ENCODE results near the gene FANCM.
"Not testable (repeated sequence)": the region's sequence is repeated elsewhere in the genome, so short reads cannot be mapped to it uniquely, and the experiment has no call there.

Gene FANCM

DNA sequence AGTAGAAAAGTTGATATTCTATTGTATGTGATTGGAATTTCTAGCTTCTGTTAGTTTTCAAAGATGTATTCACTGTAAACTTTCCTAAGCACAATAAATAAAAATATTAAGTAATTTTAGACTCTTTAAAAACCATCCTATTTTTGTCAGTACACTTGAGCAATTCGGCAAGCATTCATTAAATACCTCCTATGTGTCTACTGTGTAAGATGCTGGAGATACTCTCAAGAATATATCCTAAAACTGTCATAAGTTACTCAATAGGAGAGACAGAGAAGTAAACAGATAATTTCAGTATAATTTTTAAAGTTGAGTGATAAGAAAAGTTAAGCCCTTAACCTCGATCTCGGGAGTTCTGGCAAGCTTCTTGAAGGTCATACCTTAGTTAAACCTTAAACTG lies 46.1 kb downstream of the FANCM start:
- H3K27me3 Mint-ChIP-seq (ENCODE audit: low read depth), result no peaks in the 10 kb centered on the region
- H3K27ac Mint-ChIP-seq, result no peak overlapping the region
- H3K36me3 Mint-ChIP-seq (ENCODE audit: low read depth), result peaks cover 10% of the 10 kb centered on the region
- no peaks in the 10 kb centered on the region for H3K9me3 Mint-ChIP-seq
- no peak overlapping the region for H3K4me3 Mint-ChIP-seq
- H3K4me1 Mint-ChIP-seq (ENCODE audit: low read depth), result no peaks in the 10 kb centered on the region

DNA sequence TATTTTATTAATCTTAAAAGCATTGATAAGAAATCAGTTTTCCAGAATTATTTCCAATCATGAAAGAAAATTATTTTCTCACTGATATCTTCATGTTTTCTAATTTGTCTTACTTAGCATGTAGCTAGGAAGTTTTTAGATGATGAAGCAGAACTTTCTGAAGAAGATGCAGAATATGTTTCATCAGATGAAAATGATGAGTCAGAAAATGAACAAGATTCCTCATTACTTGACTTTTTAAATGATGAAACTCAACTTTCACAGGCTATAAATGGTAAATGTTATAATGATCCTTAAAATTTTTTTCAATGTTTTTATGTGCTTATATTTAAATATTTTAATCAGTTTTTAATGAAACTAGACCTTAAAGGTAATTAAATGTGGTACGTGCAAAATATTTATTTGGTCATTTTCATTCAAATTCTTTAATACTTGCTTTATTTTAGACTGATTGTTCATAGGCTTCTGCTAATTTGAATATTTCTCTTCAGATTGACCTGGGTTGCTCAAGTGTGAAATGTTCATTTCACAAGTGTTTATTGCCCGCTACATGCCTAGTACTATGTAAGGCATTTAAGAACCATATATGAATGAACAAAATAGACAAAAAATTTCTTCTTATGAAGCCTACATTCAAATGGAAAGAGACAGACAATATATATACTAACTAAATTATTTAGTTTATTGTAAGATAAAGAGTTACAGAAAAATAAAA lies 49.5 kb downstream of the FANCM start:
- Mint-ChIP-seq H3K27me3 (ENCODE audit: low read depth) (no peaks in the 10 kb centered on the region), H3K4me3 (no peak overlapping the region)

DNA sequence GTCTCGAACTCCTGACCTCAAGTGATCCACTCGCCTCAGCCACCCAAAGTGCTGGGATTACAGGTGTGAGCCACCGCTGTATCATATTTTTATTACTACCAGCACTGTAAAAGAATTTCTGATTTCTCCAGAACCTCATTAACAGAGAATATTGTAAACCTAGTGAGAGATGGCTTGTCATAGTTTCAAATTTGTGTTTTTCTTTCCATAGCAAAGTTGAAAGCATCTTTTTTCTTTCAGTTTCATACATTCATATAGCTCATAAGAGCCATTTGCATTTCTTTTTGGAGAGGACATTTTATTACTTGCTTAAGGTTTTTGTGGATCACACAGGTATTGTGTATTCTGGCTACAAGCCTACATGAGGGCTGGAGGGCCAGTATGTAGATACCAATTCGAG lies 59.2 kb downstream of the FANCM start:
- Mint-ChIP-seq H3K27me3 (ENCODE audit: low read depth) (no peaks in the 10 kb centered on the region), H3K9me3 (no peaks in the 10 kb centered on the region), H3K27ac (no peak overlapping the region), H3K36me3 (ENCODE audit: low read depth) (peaks cover 24% of the 10 kb centered on the region), H3K4me1 (ENCODE audit: low read depth) (peaks cover 12% of the 10 kb centered on the region), H3K4me3 (no peak overlapping the region)

More for the DNA sequence above, 49.5 kb downstream of the FANCM start:
- Mint-ChIP-seq H3K36me3 (ENCODE audit: low read depth) (peaks cover 11% of the 10 kb centered on the region), H3K27ac (no peak overlapping the region), H3K4me1 (ENCODE audit: low read depth) (no peaks in the 10 kb centered on the region), H3K9me3 (no peaks in the 10 kb centered on the region)

DNA sequence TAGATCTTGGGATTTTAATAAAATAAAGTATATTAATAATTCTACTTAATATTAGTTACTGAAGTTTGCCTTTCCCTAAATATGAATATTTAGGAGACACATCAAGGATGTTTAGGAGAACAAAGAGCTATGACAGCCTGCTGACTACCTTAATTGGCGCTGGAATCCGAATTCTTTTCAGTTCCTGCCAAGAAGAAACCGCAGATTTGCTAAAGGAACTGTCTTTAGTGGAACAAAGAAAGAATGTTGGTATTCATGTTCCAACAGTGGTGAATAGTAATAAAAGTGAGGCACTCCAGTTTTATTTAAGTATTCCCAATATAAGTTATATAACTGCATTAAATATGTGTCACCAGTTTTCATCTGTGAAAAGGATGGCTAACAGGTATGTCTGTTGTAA lies 62.8 kb downstream of the FANCM start:
- Mint-ChIP-seq H3K27me3 (ENCODE audit: low read depth) (no peaks in the 10 kb centered on the region), H3K9me3 (no peaks in the 10 kb centered on the region), H3K4me3 (no peak overlapping the region), H3K4me1 (ENCODE audit: low read depth) (peaks cover 15% of the 10 kb centered on the region), H3K36me3 (ENCODE audit: low read depth) (peaks cover 18% of the 10 kb centered on the region), H3K27ac (no peak overlapping the region)

DNA sequence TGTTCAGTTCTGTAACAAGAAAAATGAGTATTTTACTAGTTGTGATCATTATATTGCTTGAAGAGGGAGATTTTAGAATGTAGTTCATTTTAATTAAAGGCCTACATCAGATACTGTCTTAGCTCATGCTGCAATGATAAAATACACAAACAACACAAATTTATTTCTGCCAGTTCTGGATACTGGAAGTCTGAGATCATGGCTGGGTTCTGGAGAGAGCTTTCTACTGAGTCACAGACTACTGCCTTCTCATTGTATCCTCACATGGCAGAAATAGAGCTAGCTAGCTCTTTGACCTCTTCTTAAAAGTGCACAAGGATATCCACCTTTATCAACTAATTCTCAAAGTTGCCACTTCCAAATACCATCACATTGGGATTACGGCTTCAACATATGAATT lies 63.5 kb downstream of the FANCM start:
- H3K4me1 Mint-ChIP-seq (ENCODE audit: low read depth), result peaks cover 15% of the 10 kb centered on the region
- peaks cover 20% of the 10 kb centered on the region for H3K36me3 Mint-ChIP-seq (ENCODE audit: low read depth)
- no peaks in the 10 kb centered on the region for H3K27me3 Mint-ChIP-seq (ENCODE audit: low read depth)
- H3K27ac Mint-ChIP-seq, result no peak overlapping the region
- H3K4me3 Mint-ChIP-seq, result no peak overlapping the region
- no peaks in the 10 kb centered on the region for H3K9me3 Mint-ChIP-seq

DNA sequence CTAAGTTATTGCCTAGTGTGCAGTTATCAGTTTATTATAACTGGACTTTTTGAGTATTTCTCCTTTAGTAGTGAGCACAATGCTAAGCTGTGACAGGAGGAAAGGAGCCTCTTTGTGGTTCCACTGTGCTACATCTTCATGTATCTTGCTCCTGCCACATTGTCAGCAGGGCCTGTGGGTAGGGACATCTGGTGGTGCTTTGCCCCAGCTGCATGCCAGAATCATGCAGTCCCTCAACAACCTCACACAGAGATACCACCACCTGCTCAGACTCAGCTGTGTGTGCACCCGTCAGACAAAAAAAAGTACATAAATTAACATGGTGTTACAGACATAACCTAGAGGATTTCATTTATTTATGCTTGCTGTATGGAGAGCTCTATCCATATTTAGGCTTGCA lies 66.2 kb downstream of the FANCM start:
- peaks cover 19% of the 10 kb centered on the region for H3K36me3 Mint-ChIP-seq (ENCODE audit: low read depth)
- no peaks in the 10 kb centered on the region for H3K9me3 Mint-ChIP-seq
- H3K27me3 Mint-ChIP-seq (ENCODE audit: low read depth), result no peaks in the 10 kb centered on the region
- no peak overlapping the region for H3K27ac Mint-ChIP-seq
- H3K4me3 Mint-ChIP-seq, result no peak overlapping the region
- H3K4me1 Mint-ChIP-seq (ENCODE audit: low read depth), result peaks cover 6% of the 10 kb centered on the region

DNA sequence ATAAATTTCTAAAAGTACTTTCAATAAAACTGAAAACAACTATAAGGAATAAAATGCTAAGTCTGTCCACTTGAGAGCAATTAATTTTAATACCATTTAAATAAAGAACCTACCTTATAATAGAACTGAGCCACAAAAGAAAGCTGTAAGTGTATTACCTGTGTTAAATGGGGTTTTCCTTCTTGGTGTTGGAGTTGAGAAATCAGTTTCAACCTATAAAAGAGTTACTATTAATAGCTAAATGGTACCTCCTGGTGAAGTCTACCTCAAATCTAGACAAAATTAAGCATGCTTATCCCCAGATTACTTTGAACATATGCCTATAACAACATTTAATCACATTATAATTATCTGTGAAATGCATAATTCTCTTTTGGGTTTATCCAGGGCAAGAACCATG lies 68.5 kb downstream of the FANCM start:
- Mint-ChIP-seq H3K27me3 (ENCODE audit: low read depth) (no peaks in the 10 kb centered on the region), H3K9me3 (no peaks in the 10 kb centered on the region), H3K4me1 (ENCODE audit: low read depth) (peaks cover 6% of the 10 kb centered on the region), H3K27ac (no peak overlapping the region), H3K4me3 (no peak overlapping the region), H3K36me3 (ENCODE audit: low read depth) (peaks cover 23% of the 10 kb centered on the region)

DNA sequence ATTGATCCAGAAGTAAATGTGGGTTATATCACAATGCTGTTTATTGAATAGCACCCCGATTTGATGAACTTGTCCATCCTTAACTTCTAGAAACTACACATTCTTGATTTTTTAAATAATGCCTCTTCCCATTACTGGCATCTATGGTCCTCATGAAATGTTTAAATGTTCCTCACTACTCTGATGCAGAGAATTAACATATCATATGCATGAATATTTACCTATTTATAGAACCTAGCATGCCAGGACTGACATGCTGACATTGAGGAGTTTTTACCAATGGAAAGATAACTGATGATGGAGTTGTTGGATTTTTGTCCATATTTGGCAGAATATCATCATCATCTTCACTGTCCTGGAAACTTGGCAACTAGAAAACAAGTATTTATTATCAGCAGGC lies 74.4 kb downstream of the FANCM start:
- Mint-ChIP-seq H3K4me3 (no peak overlapping the region), H3K36me3 (ENCODE audit: low read depth) (peaks cover 42% of the 10 kb centered on the region), H3K4me1 (ENCODE audit: low read depth) (peaks cover 2% of the 10 kb centered on the region), H3K9me3 (no peaks in the 10 kb centered on the region), H3K27me3 (ENCODE audit: low read depth) (no peaks in the 10 kb centered on the region), H3K27ac (no peak overlapping the region)

DNA sequence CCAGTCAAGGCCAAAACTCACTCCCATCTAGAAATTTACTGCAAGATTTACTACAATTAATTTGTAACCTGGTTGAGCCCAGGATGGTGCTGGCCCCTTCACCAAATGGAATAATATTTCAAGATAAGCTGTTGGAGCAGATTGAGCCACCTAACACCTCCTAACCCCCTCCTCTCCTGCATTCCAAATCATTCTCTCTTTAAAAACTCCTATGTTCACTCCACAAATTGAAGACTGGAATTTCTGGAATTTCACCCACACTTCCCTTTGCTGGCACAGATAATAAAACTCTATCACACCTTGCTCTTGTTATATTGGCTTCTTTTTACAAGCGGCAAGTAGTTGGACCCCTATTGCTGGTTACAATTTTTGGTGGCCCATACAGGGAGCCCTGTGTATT lies 75.6 kb downstream of the FANCM start:
- Mint-ChIP-seq H3K9me3 (no peaks in the 10 kb centered on the region), H3K27me3 (ENCODE audit: low read depth) (no peaks in the 10 kb centered on the region), H3K4me3 (no peak overlapping the region), H3K4me1 (ENCODE audit: low read depth) (no peaks in the 10 kb centered on the region), H3K36me3 (ENCODE audit: low read depth) (peaks cover 38% of the 10 kb centered on the region), H3K27ac (no peak overlapping the region)

DNA sequence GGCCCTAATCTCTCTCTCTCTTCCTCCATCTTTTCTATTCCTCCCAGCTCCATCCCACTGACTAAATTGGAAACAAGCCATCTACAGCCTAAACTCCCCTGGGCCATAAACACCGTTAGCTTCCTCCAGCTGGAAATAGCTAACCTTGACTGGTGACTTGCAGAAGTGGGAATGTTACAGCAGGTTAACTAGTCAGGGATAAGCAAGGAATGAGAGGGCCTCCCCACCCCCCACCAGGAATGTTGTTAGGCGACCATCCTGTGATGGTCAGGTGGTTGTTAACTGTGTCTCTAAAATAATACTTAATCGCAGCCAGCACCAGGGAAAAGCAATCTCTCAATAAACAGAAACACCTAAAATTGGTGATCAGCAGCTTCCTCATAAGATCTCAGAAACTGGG lies 76.5 kb downstream of the FANCM start:
- Mint-ChIP-seq H3K27me3 (ENCODE audit: low read depth) (no peaks in the 10 kb centered on the region), H3K4me3 (no peak overlapping the region), H3K9me3 (no peaks in the 10 kb centered on the region), H3K36me3 (ENCODE audit: low read depth) (peaks cover 30% of the 10 kb centered on the region), H3K4me1 (ENCODE audit: low read depth) (no peaks in the 10 kb centered on the region), H3K27ac (no peak overlapping the region)

DNA sequence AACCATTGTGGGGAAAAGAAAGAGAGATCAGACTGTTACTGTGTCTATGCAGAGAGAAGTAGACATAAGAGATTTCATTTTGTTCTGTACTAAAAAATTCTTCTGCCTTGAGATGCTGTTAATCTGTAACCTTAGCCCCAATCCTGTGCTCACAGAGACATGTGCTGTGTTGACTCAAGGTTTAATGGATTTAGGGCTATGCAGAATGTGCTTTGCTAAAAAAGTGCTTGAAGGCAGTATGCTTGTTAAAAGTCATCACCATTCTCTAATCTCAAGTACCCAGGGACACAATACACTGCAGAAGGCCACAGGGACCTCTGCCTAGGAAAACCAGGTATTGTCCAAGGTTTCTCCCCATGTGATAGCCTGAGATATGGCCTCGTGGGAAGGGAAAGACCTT lies 78.0 kb downstream of the FANCM start:
- not testable (repeated sequence) for H3K9me3 Mint-ChIP-seq; H3K4me3 Mint-ChIP-seq; H3K27me3 Mint-ChIP-seq (ENCODE audit: low read depth); H3K4me1 Mint-ChIP-seq (ENCODE audit: low read depth); H3K27ac Mint-ChIP-seq
- peaks cover 31% of the 10 kb centered on the region for H3K36me3 Mint-ChIP-seq (ENCODE audit: low read depth)

DNA sequence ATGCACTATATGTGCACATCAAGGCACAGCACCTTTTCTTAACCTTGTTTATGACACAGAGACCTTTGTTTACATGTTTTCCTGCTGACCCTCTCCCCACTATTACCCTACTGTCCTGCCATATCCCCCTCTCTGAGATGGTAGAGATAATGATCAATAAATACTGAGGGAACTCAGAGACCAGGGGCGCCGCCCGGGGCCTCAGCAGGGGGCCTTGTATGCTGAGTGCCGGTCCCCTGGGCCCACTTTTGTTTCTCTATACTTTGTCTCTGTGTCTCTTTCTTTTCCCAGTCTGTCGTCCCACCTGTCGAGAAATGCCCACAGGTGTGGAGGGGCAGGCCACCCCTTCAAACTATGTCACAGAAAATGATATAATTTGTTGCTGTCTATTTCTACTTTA lies 78.6 kb downstream of the FANCM start:
- not testable (repeated sequence) for H3K4me3 Mint-ChIP-seq; H3K27me3 Mint-ChIP-seq (ENCODE audit: low read depth); H3K4me1 Mint-ChIP-seq (ENCODE audit: low read depth); H3K27ac Mint-ChIP-seq; H3K9me3 Mint-ChIP-seq
- peaks cover 28% of the 10 kb centered on the region for H3K36me3 Mint-ChIP-seq (ENCODE audit: low read depth)

DNA sequence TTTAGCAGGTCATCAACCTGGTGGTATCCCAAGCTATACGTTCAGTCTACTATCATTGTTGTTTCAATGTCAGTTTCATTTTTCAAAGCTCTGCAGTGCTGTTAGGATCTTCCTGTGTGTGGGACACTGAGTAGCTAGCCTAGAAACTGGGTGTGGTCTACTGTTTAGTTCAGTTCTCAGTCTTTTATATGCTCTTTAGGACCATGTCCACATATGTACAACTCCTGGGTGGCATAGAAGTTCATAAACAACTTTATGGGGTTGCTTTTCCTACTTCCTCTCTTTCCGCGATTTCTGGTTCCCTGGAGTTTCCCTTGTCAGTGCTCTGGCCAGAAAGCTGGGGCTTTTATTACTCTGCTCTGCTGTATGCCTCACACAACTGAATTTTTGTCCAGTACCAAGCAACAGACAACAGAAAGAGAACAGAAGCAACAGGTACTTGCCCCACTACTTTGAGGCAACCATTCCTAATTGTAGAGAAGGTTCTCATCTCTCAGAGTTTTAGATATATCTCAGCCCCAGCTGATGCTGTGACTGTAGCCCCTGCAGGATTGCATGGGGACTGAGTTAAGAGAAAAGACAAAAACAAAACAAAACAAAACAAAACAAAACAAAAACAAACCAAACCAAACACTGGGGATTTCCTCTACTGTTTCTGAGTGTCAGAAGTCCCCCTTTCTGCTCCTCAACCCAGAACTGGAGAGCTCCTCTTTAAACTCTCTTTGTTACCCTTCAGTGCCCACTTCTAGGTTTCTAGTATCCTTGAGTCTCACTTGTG lies 86.9 kb downstream of the FANCM start:
- Mint-ChIP-seq H3K4me3 (peak overlapping the region; percentile 43), H3K27me3 (ENCODE audit: low read depth) (no peaks in the 10 kb centered on the region)

DNA sequence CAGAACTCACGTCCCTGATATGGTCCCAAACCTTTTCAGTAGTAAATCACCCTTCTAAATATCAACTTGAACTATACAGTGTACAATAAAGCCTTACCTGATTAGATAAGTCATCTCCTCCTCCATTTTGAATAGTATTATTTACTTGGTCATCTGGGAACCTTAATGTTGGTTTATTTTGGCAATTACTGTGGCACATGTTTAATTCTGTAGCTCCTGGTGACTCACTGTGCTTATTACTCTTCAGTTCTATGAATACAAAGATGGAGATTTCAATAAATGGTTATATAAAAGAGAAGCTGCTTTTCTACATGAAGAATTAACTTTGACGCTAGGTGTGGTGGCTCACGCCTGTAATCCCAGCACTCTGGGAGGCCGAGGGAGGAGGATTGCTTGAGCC lies 91.8 kb downstream of the FANCM start:
- Mint-ChIP-seq H3K4me1 (ENCODE audit: low read depth) (peaks cover 29% of the 10 kb centered on the region), H3K36me3 (ENCODE audit: low read depth) (peaks cover 51% of the 10 kb centered on the region), H3K27me3 (ENCODE audit: low read depth) (no peaks in the 10 kb centered on the region), H3K9me3 (no peaks in the 10 kb centered on the region), H3K27ac (no peak overlapping the region), H3K4me3 (no peak overlapping the region)

More for the DNA sequence above, 86.9 kb downstream of the FANCM start:
- peak overlapping the region; percentile 86 for H3K27ac Mint-ChIP-seq
- peaks cover 34% of the 10 kb centered on the region for H3K4me1 Mint-ChIP-seq (ENCODE audit: low read depth)
- H3K36me3 Mint-ChIP-seq (ENCODE audit: low read depth), result peaks cover 42% of the 10 kb centered on the region
- no peaks in the 10 kb centered on the region for H3K9me3 Mint-ChIP-seq

DNA sequence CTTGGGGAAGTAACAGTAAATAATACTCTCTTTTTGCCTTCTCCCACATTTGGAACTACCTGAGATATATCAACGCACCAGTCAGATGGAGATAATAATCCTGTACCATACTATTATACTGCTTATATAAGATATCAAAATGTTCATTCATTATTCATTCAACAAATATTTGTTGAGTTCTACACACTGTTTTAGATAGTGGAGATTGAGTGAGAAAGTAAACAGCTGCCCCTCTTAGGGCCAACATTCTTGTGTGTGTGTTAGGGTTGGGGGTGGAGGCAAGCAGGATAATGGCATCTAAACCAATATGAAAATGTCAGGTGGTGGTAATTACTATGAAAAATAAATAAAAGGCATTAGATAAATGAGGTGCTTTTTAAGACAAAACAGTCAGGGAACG lies 103.3 kb downstream of the FANCM start:
- no peaks in the 10 kb centered on the region for H3K9me3 Mint-ChIP-seq
- H3K27me3 Mint-ChIP-seq (ENCODE audit: low read depth), result no peaks in the 10 kb centered on the region
- no peak overlapping the region for H3K4me3 Mint-ChIP-seq
- no peak overlapping the region for H3K27ac Mint-ChIP-seq
- H3K36me3 Mint-ChIP-seq (ENCODE audit: low read depth), result peaks cover 33% of the 10 kb centered on the region
- peaks cover 9% of the 10 kb centered on the region for H3K4me1 Mint-ChIP-seq (ENCODE audit: low read depth)
